Small intestine (tissue), 7 donors: ENCODE measurements around the gene ACBD6. TPM values are rescaled to one million over a fixed set of nuclear protein-coding genes. Genes with fewer than 3 reads are reported as not detected.

ENCODE experiments used
- DNase-seq, 2 donors: peaks; one replicate each; pipeline versions ENCODE4 v3.0.0 to v3.0.0-alpha.2; 2013
- FAIRE-seq: peaks from 2 replicates; lab custom pipeline; 2012; peaks lifted over from hg19 to GRCh38; lab: Jason Lieb, UNC
- H3K27ac ChIP-seq, 3 donors: one replicate each; pipeline ENCODE4 v1.5.1; 2013; ENCODE audit warnings: low read length in 2 of 3, mild to moderate bottlenecking in 2 of 3, control low read depth in 1 of 3, inconsistent platforms in 1 of 3, low read depth in 1 of 3, moderate library complexity in 1 of 3
- H3K27me3 ChIP-seq, 3 donors: one replicate each; pipeline ENCODE4 v1.6.1; 2013; ENCODE audit warnings: low read length in 3 of 3, inconsistent platforms in 1 of 3; ENCODE audit not compliant: control insufficient read depth in 3 of 3, insufficient read depth in 3 of 3
- H3K36me3 ChIP-seq, 3 donors: one replicate each; pipeline ENCODE4 v1.6.1; 2013; ENCODE audit warnings: low read length in 3 of 3, inconsistent platforms in 1 of 3, low read depth in 1 of 3, mild to moderate bottlenecking in 1 of 3, moderate library complexity in 1 of 3; ENCODE audit not compliant: control insufficient read depth in 3 of 3, insufficient read depth in 2 of 3
- H3K4me1 ChIP-seq, 3 donors: one replicate each; pipeline ENCODE4 v1.6.1; 2013; ENCODE audit warnings: low read length in 2 of 3, inconsistent platforms in 1 of 3, low read depth in 1 of 3, mild to moderate bottlenecking in 1 of 3, moderate library complexity in 1 of 3; ENCODE audit not compliant: control insufficient read depth in 3 of 3, insufficient read depth in 2 of 3
- H3K4me3 ChIP-seq, 3 donors: one replicate each; pipeline ENCODE4 v1.5.1; 2013; ENCODE audit warnings: low read length in 3 of 3, control low read depth in 1 of 3, inconsistent platforms in 1 of 3, low read depth in 1 of 3, mild to moderate bottlenecking in 1 of 3, moderate library complexity in 1 of 3
- H3K9me3 ChIP-seq, 2 donors: one replicate each; pipeline ENCODE4 v1.6.1; 2013; ENCODE audit warnings: low read depth in 1 of 2, low read length in 1 of 2; ENCODE audit not compliant: control insufficient read depth in 2 of 2, insufficient read depth in 1 of 2
- WGBS, 3 donors: extraction: QIAGEN DNeasy Blood & Tissue Kit; methylation state at CpG; one replicate each; pipeline ENCODE4 v1.1.7; 2013; 5-methylcytosine and 5-hydroxymethylcytosine counted together
- polyA plus RNA-seq, 4 donors: library from polyadenylated mRNA; stranded (reverse) in 3 of 4; unstranded in 1 of 4; fragments of 200-250 nt in 3 of 4; fragments of 120-200 nt in 1 of 4; gene quantifications; one replicate each; pipeline versions ENCODE4 v1.2.1 to v1.2.3, GENCODE V29; 2013
- donor health status: healthy with polysubstance abuse.
- donor health status: control.
- donor health status: control.
- donor health status: Bipolar disorder and iron deficiency.
- donor health status: healthy.

ACBD6 gene
- polyA plus RNA-seq, 4 donors: 12.7 to 49.5 (median 20.7) TPM

DNA sequence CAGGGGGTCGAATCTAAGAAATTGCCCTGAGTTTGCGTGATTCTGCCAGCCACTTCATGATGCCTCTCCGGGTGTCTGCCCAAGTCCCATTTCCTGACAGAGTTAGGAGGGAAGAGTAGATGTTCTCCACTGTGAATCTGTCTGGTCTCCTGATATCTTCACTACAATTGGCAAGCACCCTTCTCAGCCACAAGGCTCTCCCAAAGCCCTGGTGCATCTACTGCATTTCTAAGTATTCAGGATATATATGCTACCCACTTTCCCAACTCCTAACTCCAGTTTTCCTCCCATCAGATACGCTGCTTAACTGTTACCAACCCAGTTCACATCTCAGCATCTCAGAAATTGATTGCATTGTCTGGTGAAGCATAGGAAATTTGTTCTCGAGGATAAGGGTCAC, 30.5 kb upstream of the ACBD6 start:
- H3K4me3 ChIP-seq: no peak overlapping the region
- DNase-seq: no peak
- no peak for FAIRE-seq
- no peaks in the 10 kb centered on the region for H3K4me1 ChIP-seq
- H3K27ac ChIP-seq: no peak overlapping the region
- no peaks in the 10 kb centered on the region for H3K9me3 ChIP-seq
- H3K27me3 ChIP-seq: no peaks in the 10 kb centered on the region
- 86 to 90% (median 89%) methylated on average over 5 of the region's 5 CpGs for WGBS, 3 donors
- no peaks in the 10 kb centered on the region for H3K36me3 ChIP-seq

- DNase-seq: peak; percentile 57 to 61
- 21 to 49% (median 30%) methylated on average over 5 of the region's 5 CpGs for WGBS, 3 donors
Observed at GRCh38 chr1:180530501-180530900, 28.1 kb upstream of the ACBD6 start.

DNA sequence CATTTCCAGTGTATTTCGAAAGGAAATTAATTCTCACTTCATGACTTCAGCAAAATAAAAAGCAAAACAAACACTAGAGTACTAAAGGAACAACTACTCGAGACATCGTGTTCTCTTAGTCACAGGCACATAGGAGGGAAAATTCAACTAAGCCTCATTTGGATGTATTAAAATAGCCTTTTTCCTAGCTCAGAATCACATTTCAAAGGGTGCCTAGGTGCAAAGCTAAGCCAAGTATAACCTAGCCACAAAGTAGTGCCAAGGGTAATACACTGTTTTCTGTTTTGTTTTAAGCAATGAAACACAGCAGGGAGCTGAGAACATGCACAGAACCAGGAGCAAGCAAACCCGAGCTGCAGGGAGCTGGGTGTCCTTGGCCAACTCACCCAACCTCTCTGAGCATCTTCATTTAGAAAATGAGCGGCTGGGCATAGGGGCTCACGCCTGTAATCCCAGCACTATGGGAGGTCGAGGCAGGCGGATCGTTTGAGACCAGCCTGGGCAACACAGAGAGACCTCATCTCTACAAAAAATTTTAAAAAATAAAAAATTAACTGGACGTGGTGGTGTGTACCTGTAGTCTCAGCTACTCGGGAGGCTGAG, 26.6 kb upstream of the ACBD6 start:
- Histone ChIP-seq H3K9me3 (no peaks in the 10 kb centered on the region), H3K4me3 (no peak overlapping the region)
- 86 to 88% (median 87%) methylated on average over 11 of the region's 11 CpGs for WGBS, 3 donors

More at GRCh38 chr1:180530501-180530900, 28.1 kb upstream of the ACBD6 start:
- Histone ChIP-seq H3K4me3 (no peak overlapping the region), H3K4me1 (peaks cover 0 to 13% (median 0%) of the 10 kb centered on the region in 3 donors), H3K27ac (no peak overlapping the region), H3K36me3 (no peaks in the 10 kb centered on the region), H3K27me3 (no peaks in the 10 kb centered on the region), H3K9me3 (no peaks in the 10 kb centered on the region)
- no peak for FAIRE-seq

DNA sequence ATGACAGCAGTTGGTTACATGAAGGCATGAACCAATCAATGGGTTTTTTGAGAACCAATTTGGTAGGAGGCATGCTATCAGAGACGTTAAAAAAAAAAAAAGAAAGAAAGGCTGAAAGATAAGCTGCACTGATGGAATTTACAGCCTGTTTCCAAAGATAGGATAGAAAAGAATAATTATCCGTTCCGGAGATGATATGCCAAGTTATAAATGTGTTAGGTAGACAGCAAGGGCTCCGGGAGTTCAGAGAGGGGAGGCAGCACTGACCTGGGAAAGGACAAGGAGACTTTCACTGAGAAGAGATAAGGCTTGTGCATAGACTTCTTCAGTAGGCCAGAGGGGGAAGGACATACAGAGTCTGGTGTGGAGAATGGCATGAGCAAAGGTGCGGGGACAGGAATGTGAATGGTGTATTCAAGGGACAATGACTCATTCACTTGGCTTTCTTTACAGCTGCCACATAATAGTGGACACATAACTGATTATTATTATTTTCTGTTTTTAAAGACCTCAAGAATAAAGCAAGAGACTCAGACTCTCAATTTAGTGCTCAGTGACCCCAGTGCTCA, 24.8 kb upstream of the ACBD6 start:
- no peak for FAIRE-seq
- peak; percentile 45 to 54 for DNase-seq
- H3K4me3 ChIP-seq: no peak overlapping the region
- H3K9me3 ChIP-seq: no peaks in the 10 kb centered on the region
- no peaks in the 10 kb centered on the region for H3K36me3 ChIP-seq
- no peaks in the 10 kb centered on the region for H3K27me3 ChIP-seq
- WGBS, 3 donors: 23 to 55% (median 34%) methylated on average over 5 of the region's 5 CpGs
- no peak overlapping the region for H3K27ac ChIP-seq
- peaks cover 0 to 13% (median 0%) of the 10 kb centered on the region in 3 donors for H3K4me1 ChIP-seq

More for the DNA sequence above, 26.6 kb upstream of the ACBD6 start:
- Histone ChIP-seq H3K27me3 (no peaks in the 10 kb centered on the region), H3K27ac (no peak overlapping the region), H3K36me3 (no peaks in the 10 kb centered on the region), H3K4me1 (peaks cover 0 to 13% (median 0%) of the 10 kb centered on the region in 3 donors)
- no peak for FAIRE-seq
- DNase-seq: no peak

- FAIRE-seq (no peak), DNase-seq (no peak)
- Histone ChIP-seq H3K36me3 (no peaks in the 10 kb centered on the region), H3K9me3 (no peaks in the 10 kb centered on the region), H3K27ac (no peak overlapping the region), H3K27me3 (no peaks in the 10 kb centered on the region), H3K4me3 (no peak overlapping the region), H3K4me1 (peaks cover 0 to 16% (median 0%) of the 10 kb centered on the region in 3 donors)
- 28 to 59% (median 45%) methylated on average over 2 of the region's 2 CpGs for WGBS, 3 donors
Observed at GRCh38 chr1:180525715-180526039, 23.3 kb upstream of the ACBD6 start.

- Histone ChIP-seq H3K4me1 (peaks cover 0 to 16% (median 0%) of the 10 kb centered on the region in 3 donors), H3K27ac (no peak overlapping the region), H3K4me3 (no peak overlapping the region), H3K27me3 (no peaks in the 10 kb centered on the region), H3K36me3 (no peaks in the 10 kb centered on the region), H3K9me3 (no peaks in the 10 kb centered on the region)
- DNase-seq: no peak
- no peak for FAIRE-seq
- 63 to 72% (median 66%) methylated on average over 7 of the region's 7 CpGs for WGBS, 3 donors
Observed at GRCh38 chr1:180524915-180525714, 22.7 kb upstream of the ACBD6 start.

DNA sequence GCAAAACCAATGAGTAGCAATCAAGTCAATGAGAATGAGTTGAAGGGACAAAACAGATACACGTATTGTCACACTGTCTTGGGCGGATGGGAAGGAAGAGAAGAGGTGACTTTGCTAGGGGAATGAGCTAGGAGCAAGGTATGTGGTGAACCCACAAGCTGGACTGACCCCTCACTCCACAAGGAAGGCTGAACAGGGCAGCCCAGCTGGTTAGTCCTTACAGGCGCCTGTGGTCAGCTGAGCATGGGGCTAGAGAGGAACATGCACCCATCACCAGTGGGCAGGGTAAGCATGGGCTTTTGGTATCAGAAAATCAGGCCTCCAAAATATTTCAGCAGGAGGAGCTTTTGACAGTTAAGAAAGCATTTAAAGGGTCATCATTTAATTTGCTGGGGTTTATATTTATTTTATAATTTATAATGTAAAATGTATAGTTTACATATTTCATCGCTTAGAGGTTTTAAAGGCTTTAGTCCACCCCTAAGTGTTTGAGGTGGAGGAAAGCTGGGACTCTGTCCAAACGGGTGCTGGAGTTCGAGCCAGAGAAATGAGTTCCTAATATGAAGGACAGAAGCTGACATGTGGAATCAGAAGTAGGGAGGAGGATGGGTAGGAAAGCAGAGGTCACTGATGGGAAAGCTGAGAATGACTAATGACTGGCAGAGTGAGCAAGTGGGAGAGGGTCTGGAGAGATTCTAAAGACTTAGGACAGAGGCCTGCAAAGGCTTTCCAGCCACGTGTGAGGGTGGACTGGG, 22.0 kb upstream of the ACBD6 start:
- WGBS, 3 donors: 74 to 86% (median 82%) methylated on average over 7 of the region's 7 CpGs
- FAIRE-seq: no peak

DNA sequence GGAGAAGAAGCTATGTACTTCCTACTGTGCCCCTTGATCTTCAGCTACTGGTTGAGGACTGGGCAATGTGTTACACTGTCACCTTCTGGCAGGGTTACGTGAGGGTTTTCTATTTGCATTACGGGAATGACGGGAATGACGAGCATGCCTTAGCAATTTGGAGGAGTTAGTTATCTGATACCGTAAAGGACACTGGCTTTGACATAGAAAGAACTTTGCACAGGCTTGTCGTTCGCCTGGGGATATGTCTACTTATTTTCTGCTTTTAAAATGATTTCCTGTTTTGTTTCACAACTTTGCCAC, 19.8 kb upstream of the ACBD6 start:
- Histone ChIP-seq H3K27ac (no peak overlapping the region), H3K27me3 (no peaks in the 10 kb centered on the region), H3K4me3 (no peak overlapping the region), H3K36me3 (no peaks in the 10 kb centered on the region), H3K4me1 (peaks cover 0 to 16% (median 0%) of the 10 kb centered on the region in 3 donors), H3K9me3 (no peaks in the 10 kb centered on the region)
- 43 to 67% (median 67%) methylated on average over 7 of the region's 7 CpGs for WGBS, 3 donors
- FAIRE-seq (no peak), DNase-seq (peak; percentile 16 to 54)

More for the DNA sequence above, 22.0 kb upstream of the ACBD6 start:
- no peak for DNase-seq
- H3K9me3 ChIP-seq: no peaks in the 10 kb centered on the region
- peaks cover 0 to 16% (median 0%) of the 10 kb centered on the region in 3 donors for H3K4me1 ChIP-seq
- no peaks in the 10 kb centered on the region for H3K36me3 ChIP-seq
- no peak overlapping the region for H3K4me3 ChIP-seq
- no peak overlapping the region for H3K27ac ChIP-seq
- H3K27me3 ChIP-seq: no peaks in the 10 kb centered on the region
